HEK293 (cell line): ENCODE results near the gene DLG2.

Source experiments
- CTCF ChIA-PET: fragments of 350-600 bp; formaldehyde crosslinking; extraction: SDS; loops from one replicate; lab custom pipeline; 2021; ENCODE audit warnings: antibody characterized with exemption; lab: Yijun Ruan, JAX
- POLR2A ChIA-PET: fragments of 300-600 bp; formaldehyde crosslinking; extraction: SDS; loops from one replicate; lab custom pipeline; 2020; ENCODE audit warnings: antibody characterized with exemption, inconsistent platforms; lab: Yijun Ruan, JAX
- H3K27ac ChIP-seq: fragments of 200-500 bp; sonication (Bioruptor generic); 2 replicates; pipeline ENCODE4 v1.5.1; 2014; ENCODE audit warnings: low read depth, low read length, control low read depth, inconsistent platforms; ENCODE audit errors: extremely low read depth
- H3K36me3 ChIP-seq, 2 experiments: fragments of 200-500 bp in 1 of 2; sonication (Bioruptor generic) in 1 of 2; 1 replicate in 1 of 2; 2 replicates in 1 of 2; pipeline ENCODE4 v1.5.1; 2014 to 2017; ENCODE audit warnings: inconsistent platforms in 2 of 2, low read length in 2 of 2; ENCODE audit not compliant: control insufficient read depth in 2 of 2, insufficient read depth in 1 of 2
- H3K4me1 ChIP-seq: fragments of 200-500 bp; sonication (Bioruptor generic); 2 replicates; pipeline ENCODE4 v1.5.1; 2014; ENCODE audit warnings: mild to moderate bottlenecking, low read length, inconsistent platforms; ENCODE audit not compliant: control insufficient read depth, insufficient read depth
- H3K4me3 ChIP-seq: 2 replicates; pipeline ENCODE4 v1.5.1; 2011; ENCODE audit warnings: low read depth, mild to moderate bottlenecking, control low read depth, low read length, moderate library complexity
- H3K9me3 ChIP-seq: fragments of 200-500 bp; sonication (Bioruptor generic); 2 replicates; pipeline ENCODE4 v1.5.1; 2014; ENCODE audit warnings: low read depth, low read length, inconsistent platforms; ENCODE audit not compliant: control insufficient read depth, insufficient read depth
- KLF9 ChIP-seq: fragments of 450-650 bp; formaldehyde crosslinking; IDR thresholded peaks from 2 replicates; pipeline ENCODE4 v1.5.1; 2016; ENCODE audit warnings: missing biosample characterization, missing genetic modification characterization, low read depth
- PRDM1 ChIP-seq: fragments of 450-650 bp; formaldehyde crosslinking; IDR thresholded peaks from 2 replicates; pipeline ENCODE4; 2016; ENCODE audit warnings: missing biosample characterization, missing genetic modification characterization
- REST ChIP-seq: fragments of 450-650 bp; formaldehyde crosslinking; IDR thresholded peaks from 2 replicates; pipeline ENCODE4 v1.5.1; 2016; ENCODE audit warnings: missing biosample characterization, missing genetic modification characterization
- SALL2 ChIP-seq: fragments of 450-650 bp; formaldehyde crosslinking; IDR thresholded peaks from 2 replicates; pipeline ENCODE4 v1.5.0; 2017; ENCODE audit warnings: missing biosample characterization, mild to moderate bottlenecking, missing genetic modification characterization, borderline replicate concordance
- SETDB1 ChIP-seq: IDR thresholded peaks from one replicate; pipeline ENCODE4 v1.6.1; 2017; ENCODE audit warnings: mild to moderate bottlenecking, low read length, moderate library complexity, mixed read lengths; ENCODE audit not compliant: insufficient read length
- ZFP37 ChIP-seq: fragments of 450-650 bp; formaldehyde crosslinking; IDR thresholded peaks from 2 replicates; pipeline ENCODE4 v1.5.1; 2016; ENCODE audit warnings: missing biosample characterization, missing genetic modification characterization
- ZIC2 ChIP-seq: fragments of 450-650 bp; formaldehyde crosslinking; IDR thresholded peaks from 2 replicates; pipeline ENCODE4 v1.5.1; 2016; ENCODE audit warnings: missing biosample characterization, missing genetic modification characterization
- ZNF112 ChIP-seq: fragments of 450-650 bp; formaldehyde crosslinking; IDR thresholded peaks from 2 replicates; pipeline ENCODE4 v1.5.0; 2017; ENCODE audit warnings: missing biosample characterization, missing genetic modification characterization
- ZNF221 ChIP-seq: fragments of 450-650 bp; formaldehyde crosslinking; IDR thresholded peaks from 2 replicates; pipeline ENCODE4 v1.5.1; 2017; ENCODE audit warnings: missing biosample characterization, missing genetic modification characterization, borderline replicate concordance
- ZNF23 ChIP-seq: fragments of 450-650 bp; formaldehyde crosslinking; IDR thresholded peaks from 2 replicates; pipeline ENCODE4 v1.5.1; 2016; ENCODE audit warnings: missing biosample characterization, missing genetic modification characterization, borderline replicate concordance
- ZNF341 ChIP-seq: fragments of 450-650 bp; formaldehyde crosslinking; IDR thresholded peaks from 2 replicates; pipeline ENCODE4; 2016; ENCODE audit warnings: low read depth, missing biosample characterization, missing genetic modification characterization
- ZNF488 ChIP-seq: fragments of 450-650 bp; formaldehyde crosslinking; IDR thresholded peaks from 2 replicates; pipeline ENCODE4 v1.5.1; 2016; ENCODE audit warnings: missing biosample characterization, missing genetic modification characterization
- ZNF596 ChIP-seq: fragments of 450-650 bp; IDR thresholded peaks from 2 replicates; pipeline ENCODE4 v1.5.0; 2018; ENCODE audit warnings: missing biosample characterization, mild to moderate bottlenecking, missing genetic modification characterization, moderate library complexity
- ZNF623 ChIP-seq: fragments of 450-650 bp; formaldehyde crosslinking; IDR thresholded peaks from 2 replicates; pipeline ENCODE4 v1.5.1; 2016; ENCODE audit warnings: missing biosample characterization, missing genetic modification characterization
- ZNF654 ChIP-seq: fragments of 450-650 bp; formaldehyde crosslinking; IDR thresholded peaks from 2 replicates; pipeline ENCODE4 v1.5.1; 2016; ENCODE audit warnings: low read depth, missing biosample characterization, missing genetic modification characterization
- ZNF677 ChIP-seq: fragments of 450-650 bp; IDR thresholded peaks from 2 replicates; pipeline ENCODE4 v1.5.0; 2018; ENCODE audit warnings: missing biosample characterization, mild to moderate bottlenecking, missing genetic modification characterization, moderate library complexity
- ZNF830 ChIP-seq: fragments of 450-650 bp; IDR thresholded peaks from 2 replicates; pipeline ENCODE4 v1.5.0; 2018; ENCODE audit warnings: missing biosample characterization, missing genetic modification characterization, low read depth, mild to moderate bottlenecking, moderate library complexity
- ZNF837 ChIP-seq: fragments of 450-650 bp; formaldehyde crosslinking; IDR thresholded peaks from 2 replicates; pipeline ENCODE4 v1.5.1; 2016; ENCODE audit warnings: missing biosample characterization, missing genetic modification characterization
- ZNF843 ChIP-seq: fragments of 450-650 bp; formaldehyde crosslinking; IDR thresholded peaks from 2 replicates; pipeline ENCODE4 v1.5.1; 2016; ENCODE audit warnings: missing biosample characterization, missing genetic modification characterization
- ZSCAN23 ChIP-seq: fragments of 450-650 bp; formaldehyde crosslinking; IDR thresholded peaks from 2 replicates; pipeline ENCODE4 v1.5.1; 2016; ENCODE audit warnings: missing biosample characterization, missing genetic modification characterization
- ZSCAN30 ChIP-seq: fragments of 450-650 bp; IDR thresholded peaks from 2 replicates; pipeline ENCODE4 v1.5.1; 2018; ENCODE audit warnings: missing biosample characterization, mild to moderate bottlenecking, missing genetic modification characterization, moderate library complexity
- TF ChIP-seq, protein P1 (sequence below): fragments of 450-650 bp; formaldehyde crosslinking; IDR thresholded peaks from 2 replicates; pipeline ENCODE4 v1.5.1; 2016; ENCODE audit warnings: missing biosample characterization, missing genetic modification characterization
- TF ChIP-seq, protein P2 (sequence below): fragments of 450-650 bp; formaldehyde crosslinking; IDR thresholded peaks from 2 replicates; pipeline ENCODE4 v1.5.1; 2016; ENCODE audit warnings: missing biosample characterization, missing genetic modification characterization, low read depth

Gene DLG2

GRCh38 chr11:84714316-84714780 lies 912.8 kb downstream of the DLG2 start (continued):
- peak; percentile 97 for TF ChIP-seq REST (tag by site-specific recombination)
- TF ChIP-seq ZSCAN30 (tag by site-specific recombination) = no peak
- no peak for TF ChIP-seq KLF9 (tag by site-specific recombination)
- TF ChIP-seq ZSCAN23 = no peak
- no peak for TF ChIP-seq ZNF488 (tag by site-specific recombination)
- TF ChIP-seq ZNF837 (tag by site-specific recombination) = no peak
- TF ChIP-seq ZNF830 (tag by site-specific recombination) = no peak
- TF ChIP-seq ZNF341 (tag by site-specific recombination) = no peak
- no peak for TF ChIP-seq SETDB1
- TF ChIP-seq SALL2 = no peak
- no peak for TF ChIP-seq ZNF221 (tag by site-specific recombination)
- TF ChIP-seq PRDM1 = peak; percentile 92
- no peak for TF ChIP-seq ZNF112
- TF ChIP-seq ZFP37 (tag by site-specific recombination) = no peak
- TF ChIP-seq ZNF654 (tag by site-specific recombination) = peak; percentile 36
- no peak for TF ChIP-seq ZNF677 (tag by site-specific recombination)
- TF ChIP-seq ZIC2 (tag by site-specific recombination) = no peak
- peak; percentile 66; the same call in 1 of the 2 replicates for TF ChIP-seq ZNF596 (tag by site-specific recombination)
- no peak for TF ChIP-seq ZNF23 (tag by site-specific recombination)
- TF ChIP-seq, protein P1, sequence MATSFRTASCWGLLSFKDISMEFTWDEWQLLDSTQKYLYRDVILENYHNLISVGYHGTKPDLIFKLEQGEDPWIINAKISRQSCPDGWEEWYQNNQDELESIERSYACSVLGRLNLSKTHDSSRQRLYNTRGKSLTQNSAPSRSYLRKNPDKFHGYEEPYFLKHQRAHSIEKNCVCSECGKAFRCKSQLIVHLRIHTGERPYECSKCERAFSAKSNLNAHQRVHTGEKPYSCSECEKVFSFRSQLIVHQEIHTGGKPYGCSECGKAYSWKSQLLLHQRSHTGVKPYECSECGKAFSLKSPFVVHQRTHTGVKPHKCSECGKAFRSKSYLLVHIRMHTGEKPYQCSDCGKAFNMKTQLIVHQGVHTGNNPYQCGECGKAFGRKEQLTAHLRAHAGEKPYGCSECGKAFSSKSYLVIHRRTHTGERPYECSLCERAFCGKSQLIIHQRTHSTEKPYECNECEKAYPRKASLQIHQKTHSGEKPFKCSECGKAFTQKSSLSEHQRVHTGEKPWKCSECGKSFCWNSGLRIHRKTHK (tag by site-specific recombination) = no peak
- TF ChIP-seq ZNF623 (tag by site-specific recombination) = no peak

GRCh38 chr11:84691830-84692229 lies 935.3 kb downstream of the DLG2 start:
- no peaks in the 10 kb centered on the region for H3K9me3 ChIP-seq
- H3K27ac ChIP-seq = no peak overlapping the region
- no peaks in the 10 kb centered on the region for H3K36me3 ChIP-seq
- no peak overlapping the region for H3K4me3 ChIP-seq
- ChIA-PET POLR2A (no interaction called here), CTCF (no interaction called here)
- H3K4me1 ChIP-seq = no peaks in the 10 kb centered on the region
- TF ChIP-seq ZIC2 (tag by site-specific recombination) (no peak), ZNF843 (tag by site-specific recombination) (no peak)
- TF ChIP-seq, protein P2, sequence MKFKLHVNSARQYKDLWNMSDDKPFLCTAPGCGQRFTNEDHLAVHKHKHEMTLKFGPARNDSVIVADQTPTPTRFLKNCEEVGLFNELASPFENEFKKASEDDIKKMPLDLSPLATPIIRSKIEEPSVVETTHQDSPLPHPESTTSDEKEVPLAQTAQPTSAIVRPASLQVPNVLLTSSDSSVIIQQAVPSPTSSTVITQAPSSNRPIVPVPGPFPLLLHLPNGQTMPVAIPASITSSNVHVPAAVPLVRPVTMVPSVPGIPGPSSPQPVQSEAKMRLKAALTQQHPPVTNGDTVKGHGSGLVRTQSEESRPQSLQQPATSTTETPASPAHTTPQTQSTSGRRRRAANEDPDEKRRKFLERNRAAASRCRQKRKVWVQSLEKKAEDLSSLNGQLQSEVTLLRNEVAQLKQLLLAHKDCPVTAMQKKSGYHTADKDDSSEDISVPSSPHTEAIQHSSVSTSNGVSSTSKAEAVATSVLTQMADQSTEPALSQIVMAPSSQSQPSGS (tag by site-specific recombination) = no peak
